Prostate gland (tissue), 2 donors: ENCODE data around the gene PDGFD. TPM values are rescaled to one million over a fixed set of nuclear protein-coding genes. Genes with fewer than 3 reads are reported as not detected.

Source experiments
- DNase-seq: peaks from one replicate; pipeline ENCODE4 v3.0.0-alpha.2; 2019; ENCODE audit warnings: low spot score
- H3K27ac ChIP-seq, 2 donors: fragments of 200-600 bp; sonication (generic); 2 replicates each; pipeline ENCODE4 v1.5.1; 2017 to 2019
- H3K27me3 ChIP-seq: fragments of 200-600 bp; sonication (generic); replicated peaks from 2 replicates; pipeline ENCODE4 v1.5.1; 2019; ENCODE audit not compliant: insufficient read depth
- H3K36me3 ChIP-seq, 2 donors: fragments of 200-600 bp; sonication (generic); 1 replicate in 1 of 2; 2 replicates in 1 of 2; pipeline versions ENCODE4 v1.5.1 to v1.8.1; 2017 to 2019
- H3K4me1 ChIP-seq: fragments of 200-600 bp; sonication (generic); replicated peaks from 2 replicates; pipeline ENCODE4 v1.5.1; 2019
- H3K4me3 ChIP-seq, 2 donors: fragments of 200-600 bp; sonication (generic); 2 replicates each; pipeline ENCODE4 v1.5.1; 2017 to 2019
- H3K9me3 ChIP-seq: fragments of 200-600 bp; sonication (generic); 2 replicates; pipeline ENCODE4 v1.5.1; 2017
- CTCF ChIP-seq, 4 experiments: fragments of 200-600 bp in 2 of 4; fragments of 450-650 bp in 2 of 4; sonication (generic) in 2 of 4; IDR thresholded peaks; 1 replicate in 3 of 4; 2 replicates in 1 of 4; pipeline ENCODE4 v1.5.1; 2016 to 2019; ENCODE audit warnings: antibody characterized with exemption in 4 of 4, mild to moderate bottlenecking in 2 of 4, moderate library complexity in 2 of 4
- POLR2A ChIP-seq: fragments of 450-650 bp; IDR thresholded peaks from one replicate; pipeline ENCODE4 v1.6.1; 2016; ENCODE audit warnings: antibody characterized with exemption, mild to moderate bottlenecking
- POLR2AphosphoS5 ChIP-seq: sonication (generic); formaldehyde crosslinking; IDR thresholded peaks from one replicate; pipeline ENCODE4 v1.6.1; 2017; ENCODE audit warnings: antibody characterized with exemption
- WGBS: methylation state at CpG from one replicate; pipeline ENCODE4 v1.1.5; 2018; 5-methylcytosine and 5-hydroxymethylcytosine counted together
- intact Hi-C: fragments of 100-400 bp; cut with DNase I; formaldehyde crosslinking; loops from one replicate; pipeline ENCODE4 v1.14.2; 2022
- total RNA-seq, 2 donors: library from RNA; depleted of rRNA; stranded (reverse); fragments of >200 nt; gene quantifications; one replicate each; pipeline ENCODE4 v1.1.0, GENCODE V29; 2016

Gene PDGFD
- total RNA-seq, 2 donors from 2014 or later: 12.6 to 19.4 TPM

GRCh38 chr11:104165014-104165413 is 1.1 kb upstream of the PDGFD start:
- H3K4me1 ChIP-seq: no peaks in the 10 kb centered on the region
- H3K27ac ChIP-seq: no peak overlapping the region
- TF ChIP-seq POLR2A (no peak), POLR2AphosphoS5 (no peak), CTCF (IDR thresholded peaks at IDR 0.05) (no peak)
- WGBS: 80% methylated on average over 7 of the region's 7 CpGs
- H3K27me3 ChIP-seq: no peaks in the 10 kb centered on the region
- no peaks in the 10 kb centered on the region for H3K36me3 ChIP-seq
- H3K9me3 ChIP-seq: no peaks in the 10 kb centered on the region
- intact Hi-C loops: no loop called here
- no peak overlapping the region for H3K4me3 ChIP-seq
- no peak for DNase-seq

- TF ChIP-seq POLR2A: no peak
- H3K36me3 ChIP-seq: no peaks in the 10 kb centered on the region
- H3K4me1 ChIP-seq: no peaks in the 10 kb centered on the region
- WGBS: 8% methylated on average over 38 of the region's 38 CpGs
- peak overlapping the region; percentile 33 to 36 for H3K4me3 ChIP-seq
- intact Hi-C loops: no loop called here
- DNase-seq: no peak
- H3K27me3 ChIP-seq: no peaks in the 10 kb centered on the region
- H3K9me3 ChIP-seq: no peaks in the 10 kb centered on the region
- peak overlapping the region; percentile 2 to 34 for H3K27ac ChIP-seq
Measured at GRCh38 chr11:104163100-104164027, 583 bp downstream of the PDGFD start.

- 88% methylated on average over 1 of the region's 1 CpG for WGBS
- DNase-seq: no peak
- Histone ChIP-seq H3K27ac (no peak overlapping the region), H3K9me3 (no peaks in the 10 kb centered on the region), H3K4me1 (no peaks in the 10 kb centered on the region), H3K4me3 (no peak overlapping the region), H3K36me3 (no peaks in the 10 kb centered on the region), H3K27me3 (no peaks in the 10 kb centered on the region)
- no peak for TF ChIP-seq CTCF (IDR thresholded peaks at IDR 0.05)
- no peak for TF ChIP-seq POLR2AphosphoS5
- no peak for TF ChIP-seq POLR2A
- intact Hi-C loops: no loop called here
Measured at GRCh38 chr11:104161751-104162450, 2.0 kb downstream of the PDGFD start.

- H3K27ac ChIP-seq: no peak overlapping the region
- TF ChIP-seq CTCF (IDR thresholded peaks at IDR 0.05) (no peak), POLR2AphosphoS5 (no peak), POLR2A (no peak)
- no peaks in the 10 kb centered on the region for H3K9me3 ChIP-seq
- WGBS: 98% methylated on average over 1 of the region's 1 CpG
- no peaks in the 10 kb centered on the region for H3K4me1 ChIP-seq
- no peak for DNase-seq
- intact Hi-C loops: no loop called here
- no peaks in the 10 kb centered on the region for H3K27me3 ChIP-seq
- no peak overlapping the region for H3K4me3 ChIP-seq
- no peaks in the 10 kb centered on the region for H3K36me3 ChIP-seq
Measured at GRCh38 chr11:104159356-104159755, 4.6 kb downstream of the PDGFD start.

- intact Hi-C loops: no loop called here
- no peaks in the 10 kb centered on the region for H3K36me3 ChIP-seq
- no peaks in the 10 kb centered on the region for H3K4me1 ChIP-seq
- H3K27me3 ChIP-seq: no peaks in the 10 kb centered on the region
- no peak overlapping the region for H3K27ac ChIP-seq
- WGBS: 98% methylated on average over 1 of the region's 1 CpG
- no peak overlapping the region for H3K4me3 ChIP-seq
- H3K9me3 ChIP-seq: no peaks in the 10 kb centered on the region
- no peak for TF ChIP-seq POLR2AphosphoS5
- TF ChIP-seq CTCF (IDR thresholded peaks at IDR 0.05): no peak
- no peak for TF ChIP-seq POLR2A
- no peak for DNase-seq
Measured at GRCh38 chr11:104155375-104155774, 8.6 kb downstream of the PDGFD start.
